Measurements from ENCODE around the gene C2.
"Not testable (repeated sequence)": the region's sequence is repeated elsewhere in the genome, so short reads cannot be mapped to it uniquely, and the experiment has no call there.

Gene C2

GRCh38 chr6:31958741-31959739 lies 31.5 kb downstream of the C2 start, which contains the start of the genes NELFE and SKIC2:
TSS of gene NELFE (minus strand) at chr6:31958971. CDS start at chr6:31958446, 525 bp downstream.
TSS of gene SKIC2 (plus strand) at chr6:31959175. CDS start at chr6:31959193, 18 bp downstream.
- DNase-seq (ENCODE audit: low read depth): peak; percentile 98

GRCh38 chr6:31961616-31962015 lies 34.1 kb downstream of the C2 start:
- no peak for DNase-seq (ENCODE audit: low read depth)

- DNase-seq (ENCODE audit: low read depth): no peak
Measured at GRCh38 chr6:31963921-31964320, 36.4 kb downstream of the C2 start.

- DNase-seq (ENCODE audit: low read depth): no peak
Measured at GRCh38 chr6:31965700-31966099, 38.2 kb downstream of the C2 start.

- no peak for DNase-seq (ENCODE audit: low read depth)
Measured at GRCh38 chr6:31966506-31966905, 39.0 kb downstream of the C2 start.

- no peak for DNase-seq (ENCODE audit: low read depth)
Measured at GRCh38 chr6:31966997-31967925, 39.7 kb downstream of the C2 start.

GRCh38 chr6:31967926-31968320 lies 40.4 kb downstream of the C2 start:
- no peak for DNase-seq (ENCODE audit: low read depth)

- DNase-seq (ENCODE audit: low read depth): no peak
Measured at GRCh38 chr6:31968326-31968725, 40.8 kb downstream of the C2 start.

- DNase-seq (ENCODE audit: low read depth): no peak
Measured at GRCh38 chr6:31968791-31969711, 41.5 kb downstream of the C2 start.

- no peak for DNase-seq (ENCODE audit: low read depth)
Measured at GRCh38 chr6:31969712-31970603, 42.4 kb downstream of the C2 start.

GRCh38 chr6:31970604-31971271 lies 43.2 kb downstream of the C2 start:
- DNase-seq (ENCODE audit: low read depth): no peak

GRCh38 chr6:31971279-31971992 lies 43.9 kb downstream of the C2 start:
- no peak for DNase-seq (ENCODE audit: low read depth)

- DNase-seq (ENCODE audit: low read depth): peak; percentile 97
Measured at GRCh38 chr6:31971993-31972708, 44.6 kb downstream of the C2 start, which contains the start of gene DXO. TSS of gene DXO (minus strand) at chr6:31972138. CDS start at chr6:31971675, 463 bp downstream.

GRCh38 chr6:31972709-31973350 lies 45.3 kb downstream of the C2 start:
- no peak for DNase-seq (ENCODE audit: low read depth)

- DNase-seq (ENCODE audit: low read depth): not testable (repeated sequence)
Measured at GRCh38 chr6:31976065-31976464, 48.5 kb downstream of the C2 start.

- DNase-seq (ENCODE audit: low read depth): no peak
Measured at GRCh38 chr6:31977816-31978431, 50.4 kb downstream of the C2 start.

GRCh38 chr6:31978831-31979230 lies 51.3 kb downstream of the C2 start:
- no peak for DNase-seq (ENCODE audit: low read depth)
